HG03521 (cell line): Measurements from ENCODE around the gene CCR8.
"Not testable (repeated sequence)": the region's sequence is repeated elsewhere in the genome, so short reads cannot be mapped to it uniquely, and the experiment has no call there.

Experiments
- ATAC-seq: cut with Tn5 transposase; IDR thresholded peaks from one replicate; pipeline ENCODE4 v1.9.1; 2021; ENCODE audit warnings: mild to moderate bottlenecking, moderate library complexity; ENCODE audit not compliant: unreplicated experiment

The CCR8 gene

DNA sequence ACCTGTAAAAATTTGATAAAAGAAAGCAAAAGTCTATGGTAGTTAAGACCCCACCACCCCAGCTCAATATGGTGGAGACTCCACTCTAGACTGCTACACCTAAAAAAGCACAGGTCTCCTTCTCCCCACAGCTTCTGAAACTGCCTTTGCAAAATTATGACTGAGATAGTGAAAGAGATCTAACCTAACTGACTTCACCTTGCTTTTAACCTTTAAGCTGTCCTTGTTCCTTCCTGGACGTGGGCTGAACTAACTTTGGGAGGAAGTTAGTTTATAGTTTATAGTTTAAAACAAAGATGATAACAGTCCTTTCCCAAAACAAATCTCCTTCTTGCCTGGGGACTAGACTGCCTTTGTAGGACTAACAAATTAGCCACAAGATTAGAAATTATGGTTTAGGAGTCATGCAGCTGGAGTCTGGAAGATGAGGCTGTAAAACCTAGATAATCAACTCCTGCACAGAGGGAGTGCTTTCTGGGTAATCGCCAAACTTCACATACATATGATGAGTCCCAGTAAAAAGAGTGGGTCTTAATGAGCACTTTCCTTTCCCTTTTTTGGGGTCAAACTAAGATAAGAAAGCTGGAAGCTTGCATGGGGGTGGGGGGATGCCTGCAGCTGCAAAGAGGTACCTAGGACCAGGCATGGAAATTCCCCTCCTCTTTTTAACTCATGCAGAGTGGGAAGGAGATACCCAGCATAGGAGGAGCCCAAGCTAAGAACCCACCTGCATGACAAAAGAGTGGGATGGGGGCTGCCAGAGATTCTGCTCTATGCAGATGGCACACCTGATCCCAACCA is 17.5 kb downstream of the CCR8 start:
- ATAC-seq, result peak; percentile 80

- ATAC-seq, result no peak
Observed at GRCh38 chr3:39347586-39347876, 18.0 kb downstream of the CCR8 start.

DNA sequence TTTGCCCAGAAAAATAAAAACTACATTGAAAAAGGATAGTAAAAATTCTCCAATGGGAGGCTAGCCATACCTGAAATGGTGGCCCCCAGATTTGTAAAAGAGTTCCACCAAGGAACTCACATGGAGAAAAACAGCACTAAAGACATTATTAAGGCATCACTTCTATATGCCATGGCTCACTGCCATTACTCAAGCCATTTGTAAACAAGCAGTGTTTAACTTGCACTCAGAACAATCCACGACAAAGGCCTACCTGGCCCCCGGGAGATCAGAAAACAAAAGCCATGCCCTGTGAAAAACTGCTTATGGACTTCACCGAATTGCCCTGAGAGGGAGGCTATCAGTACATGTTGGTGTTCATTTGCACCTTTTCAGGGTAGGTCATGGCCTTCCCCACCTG is 19.6 kb downstream of the CCR8 start:
- ATAC-seq, result no peak

DNA sequence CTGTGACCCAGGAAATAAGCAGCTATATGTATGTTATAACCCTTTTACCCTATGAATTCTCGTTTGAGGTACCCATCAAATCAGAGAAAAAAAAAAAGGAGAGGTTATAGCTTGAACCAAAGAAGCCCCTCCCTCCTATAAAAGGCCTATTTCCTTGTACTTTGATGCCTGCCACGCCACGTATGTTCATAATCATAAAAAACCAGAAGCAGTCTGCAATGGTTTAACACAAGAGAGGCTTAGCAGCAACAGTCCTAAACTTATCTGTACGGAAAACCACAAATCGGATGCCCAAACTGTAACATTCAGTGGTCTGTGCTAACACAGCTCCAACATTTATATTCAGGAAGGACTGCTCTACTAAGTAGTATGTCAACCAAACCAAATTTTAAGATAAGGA is 21.2 kb downstream of the CCR8 start:
- no peak for ATAC-seq

- ATAC-seq, result not testable (repeated sequence)
Observed at GRCh38 chr3:39351134-39351533, 21.6 kb downstream of the CCR8 start.

DNA sequence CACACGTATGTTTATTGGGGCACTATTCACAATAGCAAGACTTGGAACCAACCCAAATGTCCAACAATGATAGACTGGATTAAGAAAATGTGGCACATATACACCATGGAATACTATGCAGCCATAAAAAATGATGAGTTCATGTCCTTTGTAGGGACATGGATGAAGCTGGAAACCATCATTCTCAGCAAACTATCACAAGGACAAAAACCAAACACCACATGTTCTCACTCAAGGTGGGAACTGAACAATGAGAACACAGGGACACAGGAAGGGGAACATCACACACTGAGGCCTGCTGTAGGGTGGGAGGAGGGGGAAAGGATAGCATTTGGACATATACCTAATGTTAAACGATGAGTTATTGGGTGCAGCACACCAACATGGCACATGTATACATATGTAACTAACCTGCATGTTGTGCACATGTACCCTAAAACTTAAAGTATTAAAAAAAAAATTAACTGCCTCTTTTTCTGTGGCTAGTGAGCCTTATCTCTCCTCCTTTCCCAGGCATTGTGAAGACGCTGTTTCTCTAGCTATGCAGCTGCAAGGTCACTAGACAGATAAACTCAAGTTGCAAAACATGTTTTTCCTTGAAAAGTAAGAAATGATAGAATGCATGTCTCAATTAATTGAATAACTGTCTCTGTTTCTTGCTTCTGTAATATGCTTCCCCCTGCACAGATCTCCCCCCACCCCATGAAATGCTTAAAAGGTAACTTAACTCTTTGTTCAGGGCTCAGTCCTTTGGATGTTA is 23.8 kb downstream of the CCR8 start:
- ATAC-seq, result not testable (repeated sequence)

GRCh38 chr3:39358333-39358732 is 28.8 kb downstream of the CCR8 start:
- ATAC-seq, result no peak

DNA sequence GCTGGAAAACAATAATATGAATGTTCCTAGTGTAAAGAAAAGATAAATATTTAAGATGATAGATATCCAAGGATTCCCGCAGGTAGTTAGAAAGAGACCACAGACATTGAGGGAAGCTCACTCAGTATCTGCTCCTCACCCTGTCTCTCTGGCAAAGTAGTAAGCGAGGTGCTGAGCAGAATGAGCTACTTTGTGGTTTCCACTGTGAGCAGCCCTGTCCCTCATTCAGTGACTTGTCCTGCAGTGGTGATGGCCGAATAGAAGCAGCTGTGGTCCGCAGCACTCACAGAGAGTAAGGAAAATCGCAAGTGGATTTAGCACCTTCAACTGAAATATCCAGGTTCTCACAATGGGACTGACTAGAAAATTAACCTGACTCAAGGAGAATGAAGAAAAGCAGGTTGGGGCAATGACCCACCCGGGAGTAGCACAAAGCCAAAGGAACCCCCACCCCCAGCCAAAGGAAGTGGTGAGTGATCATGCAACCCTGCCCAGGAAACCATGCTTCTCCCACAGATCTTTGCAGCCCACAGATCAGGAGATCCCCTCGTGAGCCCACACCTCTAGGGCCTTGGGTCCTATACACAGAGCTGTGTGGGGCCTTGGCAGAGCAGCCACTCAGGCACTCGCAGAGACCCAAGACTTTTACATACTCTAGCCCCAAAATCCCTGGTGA is 31.9 kb downstream of the CCR8 start:
- ATAC-seq, result no peak

DNA sequence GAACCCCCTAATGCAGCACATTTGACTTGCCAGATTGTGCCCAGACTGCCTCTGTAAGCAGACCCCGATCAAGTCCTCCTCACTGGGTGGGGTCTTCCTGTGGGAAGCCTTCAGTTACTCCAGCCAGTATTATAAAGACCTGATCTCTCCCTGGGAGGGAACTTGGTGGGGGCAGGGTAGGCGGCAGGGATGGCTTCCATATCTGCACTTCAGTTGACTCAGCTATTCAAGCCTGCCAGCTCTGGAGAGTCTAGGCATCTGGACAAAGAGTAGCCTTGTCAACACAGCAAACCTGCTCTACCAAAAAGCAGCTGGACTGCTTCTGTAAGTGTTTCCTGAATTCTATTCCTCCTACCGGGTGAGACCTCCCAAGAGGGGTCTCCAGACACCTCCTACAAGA is 32.7 kb downstream of the CCR8 start:
- no peak for ATAC-seq

DNA sequence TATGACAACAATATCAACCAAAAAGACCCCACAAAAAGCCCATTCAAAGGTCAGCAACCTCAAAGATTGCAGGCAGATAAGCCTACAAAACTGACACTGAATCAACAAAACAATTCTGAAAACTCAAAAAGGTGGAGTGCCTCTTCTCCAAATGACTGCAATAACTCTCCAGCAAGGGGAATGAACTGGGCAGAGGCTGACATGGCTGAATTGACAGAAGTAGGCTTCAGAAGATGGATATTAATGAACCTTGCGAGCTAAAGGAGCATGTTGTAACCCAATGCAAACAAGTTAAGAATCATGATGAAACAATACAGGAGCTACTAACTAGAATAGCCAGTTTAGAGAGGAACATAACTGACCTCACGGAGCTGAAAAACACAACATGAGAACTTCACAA is 33.3 kb downstream of the CCR8 start:
- no peak for ATAC-seq

- not testable (repeated sequence) for ATAC-seq
Observed at GRCh38 chr3:39370450-39370849, 40.9 kb downstream of the CCR8 start.

DNA sequence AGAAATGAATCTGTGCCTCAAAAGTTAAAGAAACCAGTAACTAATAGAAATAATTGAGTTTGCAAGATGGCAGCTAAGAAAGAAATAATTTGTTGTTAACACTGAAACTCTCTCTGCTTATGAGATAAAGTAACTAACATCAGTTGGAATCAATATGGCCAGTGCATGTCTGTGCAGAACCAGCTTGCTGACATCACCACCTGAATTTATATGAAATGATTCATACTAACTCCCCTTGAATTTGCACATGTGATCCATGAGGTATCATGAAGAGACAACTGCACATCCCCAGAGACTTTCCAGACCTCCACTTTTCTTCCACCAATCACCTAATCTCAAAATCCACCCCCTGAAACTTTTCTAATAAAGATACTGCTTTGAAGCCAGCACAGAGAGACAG is 43.3 kb downstream of the CCR8 start:
- ATAC-seq, result no peak

DNA sequence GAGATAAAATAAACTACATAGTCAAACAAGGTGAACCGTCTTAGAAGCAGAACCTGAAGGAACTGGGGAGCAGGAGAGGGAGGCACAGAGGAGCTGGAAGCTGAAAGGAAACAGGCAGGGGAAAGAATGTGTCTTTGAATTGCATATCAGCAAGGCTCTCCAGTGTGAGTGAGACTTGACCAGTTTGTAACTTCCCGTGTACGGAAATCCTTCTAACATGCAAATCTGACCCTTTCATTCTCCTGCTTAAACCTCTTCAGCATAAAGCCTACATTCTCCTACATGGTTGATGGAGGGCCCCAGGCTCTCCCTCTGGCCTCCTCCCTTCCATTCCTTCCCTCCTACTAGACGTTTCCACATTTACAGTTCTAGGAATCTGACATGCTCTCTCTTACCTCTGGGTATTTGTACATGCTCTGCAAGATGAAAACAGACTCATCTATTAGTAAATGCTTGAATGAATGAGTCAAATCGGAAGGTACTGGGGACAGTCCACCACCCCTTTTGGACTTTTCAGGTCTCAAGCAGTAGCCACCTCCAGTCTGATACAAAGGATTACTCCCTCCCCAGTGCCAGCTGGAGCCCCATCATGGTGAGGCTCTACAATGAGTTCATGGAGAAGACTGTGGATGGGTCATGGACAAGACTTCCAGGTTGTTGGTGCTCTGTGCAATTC is 47.6 kb downstream of the CCR8 start:
- ATAC-seq, result no peak

GRCh38 chr3:39378088-39378487 is 48.6 kb downstream of the CCR8 start:
- no peak for ATAC-seq

GRCh38 chr3:39378957-39379777 is 49.7 kb downstream of the CCR8 start:
- ATAC-seq, result no peak

- ATAC-seq, result no peak
Observed at GRCh38 chr3:39379778-39380155, 50.3 kb downstream of the CCR8 start.

GRCh38 chr3:39381432-39381831 is 51.9 kb downstream of the CCR8 start:
- ATAC-seq, result no peak
